ENCODE results near the gene LRP6.

The LRP6 gene

GRCh38 chr12:12273291-12273957 lies 6.6 kb upstream of the LRP6 start:
- TF ChIP-seq, protein P1, sequence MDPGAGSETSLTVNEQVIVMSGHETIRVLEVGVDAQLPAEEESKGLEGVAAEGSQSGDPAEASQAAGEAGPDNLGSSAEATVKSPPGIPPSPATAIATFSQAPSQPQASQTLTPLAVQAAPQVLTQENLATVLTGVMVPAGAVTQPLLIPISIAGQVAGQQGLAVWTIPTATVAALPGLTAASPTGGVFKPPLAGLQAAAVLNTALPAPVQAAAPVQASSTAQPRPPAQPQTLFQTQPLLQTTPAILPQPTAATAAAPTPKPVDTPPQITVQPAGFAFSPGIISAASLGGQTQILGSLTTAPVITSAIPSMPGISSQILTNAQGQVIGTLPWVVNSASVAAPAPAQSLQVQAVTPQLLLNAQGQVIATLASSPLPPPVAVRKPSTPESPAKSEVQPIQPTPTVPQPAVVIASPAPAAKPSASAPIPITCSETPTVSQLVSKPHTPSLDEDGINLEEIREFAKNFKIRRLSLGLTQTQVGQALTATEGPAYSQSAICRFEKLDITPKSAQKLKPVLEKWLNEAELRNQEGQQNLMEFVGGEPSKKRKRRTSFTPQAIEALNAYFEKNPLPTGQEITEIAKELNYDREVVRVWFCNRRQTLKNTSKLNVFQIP (CRISPR knock-in tag; IDR thresholded peaks at IDR 0.05; ENCODE audit: borderline replicate concordance, low read depth), result no peak
- TF ChIP-seq ESRRG (CRISPR knock-in tag; IDR thresholded peaks at IDR 0.05) (no peak), TSHZ2 (CRISPR knock-in tag; IDR thresholded peaks at IDR 0.05) (no peak), ZNF8 (CRISPR knock-in tag; IDR thresholded peaks at IDR 0.05) (no peak), SNAI2 (CRISPR knock-in tag; IDR thresholded peaks at IDR 0.05) (no peak), GLIS3 (CRISPR knock-in tag; IDR thresholded peaks at IDR 0.05) (no peak), BACH2 (CRISPR knock-in tag; IDR thresholded peaks at IDR 0.05; ENCODE audit: borderline replicate concordance) (no peak), PATZ1 (CRISPR knock-in tag; IDR thresholded peaks at IDR 0.05; ENCODE audit: borderline replicate concordance) (no peak), ISL1 (CRISPR knock-in tag; IDR thresholded peaks at IDR 0.05) (no peak), ZC3H10 (CRISPR knock-in tag; IDR thresholded peaks at IDR 0.05) (no peak)
- peak; percentile 45 for ATAC-seq

- peak; percentile 69 for ATAC-seq
These were observed 6.0 kb upstream of the LRP6 start for GRCh38 chr12:12272869-12273268.

DNA sequence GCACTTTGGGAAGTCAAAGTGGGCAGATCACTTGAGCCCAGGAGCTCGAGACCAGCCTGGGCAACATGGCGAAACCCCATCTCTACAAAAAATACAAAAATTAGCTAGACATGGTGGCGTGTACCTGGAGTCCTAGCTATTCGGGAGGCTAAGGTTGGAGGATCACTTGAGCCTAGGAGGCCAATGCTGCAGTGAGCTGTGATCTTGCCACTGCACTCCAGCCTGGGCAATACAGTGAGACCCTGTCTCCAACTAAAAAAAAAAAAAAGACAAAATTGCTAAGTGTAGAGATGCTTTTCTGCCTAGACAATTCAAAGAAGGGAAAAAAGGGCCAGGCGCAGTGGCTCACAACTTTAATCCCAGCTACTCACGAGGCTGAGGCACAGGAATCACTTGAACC lies 3.4 kb upstream of the LRP6 start:
- TF ChIP-seq ZNF565 (CRISPR knock-in tag; conservative IDR thresholded peaks at IDR 0.05; ENCODE audit: low read depth) (no peak), ZFP30 (CRISPR knock-in tag; IDR thresholded peaks at IDR 0.05) (no peak), ISL1 (CRISPR knock-in tag; IDR thresholded peaks at IDR 0.05) (no peak), BACH2 (CRISPR knock-in tag; IDR thresholded peaks at IDR 0.05; ENCODE audit: borderline replicate concordance) (no peak), CSDC2 (CRISPR knock-in tag; IDR thresholded peaks at IDR 0.05) (no peak), TOX (CRISPR knock-in tag; IDR thresholded peaks at IDR 0.05; ENCODE audit: borderline replicate concordance) (no peak), ZFP3 (CRISPR knock-in tag; IDR thresholded peaks at IDR 0.05) (no peak), SNAI2 (CRISPR knock-in tag; IDR thresholded peaks at IDR 0.05) (no peak), ARNTL (CRISPR knock-in tag; IDR thresholded peaks at IDR 0.05; ENCODE audit: borderline replicate concordance, low read depth) (no peak), OSR1 (CRISPR knock-in tag; IDR thresholded peaks at IDR 0.05) (no peak), PPARA (CRISPR knock-in tag; IDR thresholded peaks at IDR 0.05; ENCODE audit: borderline replicate concordance) (no peak), ZNF8 (CRISPR knock-in tag; IDR thresholded peaks at IDR 0.05) (no peak), ZC3H10 (CRISPR knock-in tag; IDR thresholded peaks at IDR 0.05) (no peak), TCF4 (CRISPR knock-in tag; IDR thresholded peaks at IDR 0.05; ENCODE audit: borderline replicate concordance) (no peak)
- TF ChIP-seq, protein P2, sequence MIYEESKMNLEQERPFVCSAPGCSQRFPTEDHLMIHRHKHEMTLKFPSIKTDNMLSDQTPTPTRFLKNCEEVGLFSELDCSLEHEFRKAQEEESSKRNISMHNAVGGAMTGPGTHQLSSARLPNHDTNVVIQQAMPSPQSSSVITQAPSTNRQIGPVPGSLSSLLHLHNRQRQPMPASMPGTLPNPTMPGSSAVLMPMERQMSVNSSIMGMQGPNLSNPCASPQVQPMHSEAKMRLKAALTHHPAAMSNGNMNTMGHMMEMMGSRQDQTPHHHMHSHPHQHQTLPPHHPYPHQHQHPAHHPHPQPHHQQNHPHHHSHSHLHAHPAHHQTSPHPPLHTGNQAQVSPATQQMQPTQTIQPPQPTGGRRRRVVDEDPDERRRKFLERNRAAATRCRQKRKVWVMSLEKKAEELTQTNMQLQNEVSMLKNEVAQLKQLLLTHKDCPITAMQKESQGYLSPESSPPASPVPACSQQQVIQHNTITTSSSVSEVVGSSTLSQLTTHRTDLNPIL (CRISPR knock-in tag; IDR thresholded peaks at IDR 0.05; ENCODE audit: low read depth), result no peak
- TF ChIP-seq, protein P1 (CRISPR knock-in tag; IDR thresholded peaks at IDR 0.05; ENCODE audit: borderline replicate concordance, low read depth), result no peak
- no peak for ATAC-seq

More at GRCh38 chr12:12272869-12273268, 6.0 kb upstream of the LRP6 start:
- TF ChIP-seq ZC3H10 (CRISPR knock-in tag; IDR thresholded peaks at IDR 0.05) (no peak), GLIS3 (CRISPR knock-in tag; IDR thresholded peaks at IDR 0.05) (no peak), ZFP30 (CRISPR knock-in tag; IDR thresholded peaks at IDR 0.05) (no peak), BACH2 (CRISPR knock-in tag; IDR thresholded peaks at IDR 0.05; ENCODE audit: borderline replicate concordance) (no peak), ZNF565 (CRISPR knock-in tag; conservative IDR thresholded peaks at IDR 0.05; ENCODE audit: low read depth) (no peak)

Data from SK-N-SH treated with all-trans-retinoic acid at 6 μM for 48 hours (cell line).